GM21526 (cell line): ENCODE data around the gene CETP.
"Not testable (repeated sequence)": the region's sequence is repeated elsewhere in the genome, so short reads cannot be mapped to it uniquely, and the experiment has no call there.

ENCODE experiments used
- ATAC-seq: cut with Tn5 transposase; IDR thresholded peaks from one replicate; pipeline ENCODE4 v1.9.1; 2021; ENCODE audit warnings: moderate library complexity; ENCODE audit not compliant: unreplicated experiment, low FRiP score

CETP gene

GRCh38 chr16:56994311-56994710 lies 32.6 kb downstream of the CETP start:
- no peak for ATAC-seq

GRCh38 chr16:56995136-56995805 lies 33.5 kb downstream of the CETP start:
- no peak for ATAC-seq

- no peak for ATAC-seq
Measured at GRCh38 chr16:56997264-56997663, 35.5 kb downstream of the CETP start.

GRCh38 chr16:56997931-56998330 lies 36.2 kb downstream of the CETP start:
- no peak for ATAC-seq

GRCh38 chr16:56998352-56998751 lies 36.6 kb downstream of the CETP start:
- ATAC-seq = no peak

GRCh38 chr16:56998861-56999260 lies 37.1 kb downstream of the CETP start:
- no peak for ATAC-seq

GRCh38 chr16:56999409-57000270 lies 37.9 kb downstream of the CETP start:
- ATAC-seq = no peak

- ATAC-seq = no peak
Measured at GRCh38 chr16:57000271-57001025, 38.7 kb downstream of the CETP start.

- no peak for ATAC-seq
Measured at GRCh38 chr16:57001026-57001679, 39.4 kb downstream of the CETP start.

GRCh38 chr16:57003439-57004386 lies 42.0 kb downstream of the CETP start:
- ATAC-seq = no peak

GRCh38 chr16:57004387-57005250 lies 42.9 kb downstream of the CETP start:
- ATAC-seq = no peak

- not testable (repeated sequence) for ATAC-seq
Measured at GRCh38 chr16:57005597-57005996, 43.8 kb downstream of the CETP start.

GRCh38 chr16:57007050-57007449 lies 45.3 kb downstream of the CETP start:
- ATAC-seq = no peak

- no peak for ATAC-seq
Measured at GRCh38 chr16:57007530-57007929, 45.8 kb downstream of the CETP start.

GRCh38 chr16:57008440-57008839 lies 46.7 kb downstream of the CETP start:
- no peak for ATAC-seq

GRCh38 chr16:57009643-57010170 lies 48.0 kb downstream of the CETP start:
- no peak for ATAC-seq

- no peak for ATAC-seq
Measured at GRCh38 chr16:57012353-57012752, 50.6 kb downstream of the CETP start.

- no peak for ATAC-seq
Measured at GRCh38 chr16:57013229-57013628, 51.5 kb downstream of the CETP start.
